Keratinocyte (primary cell): ENCODE data around the gene PIAS1. TPM values are rescaled to one million over a fixed set of nuclear protein-coding genes. Genes with fewer than 3 reads are reported as not detected.

Experiments used
- DNase-seq: peaks from one replicate; pipeline ENCODE4 v3.0.0-alpha.2; 2011; ENCODE audit warnings: low read depth, missing footprints, low spot score
- FAIRE-seq: peaks from 2 replicates; lab custom pipeline; 2011; peaks lifted over from hg19 to GRCh38; lab: Jason Lieb, UNC
- H2AFZ ChIP-seq: 2 replicates; pipeline ENCODE4 v1.6.0; 2012; ENCODE audit warnings: low read length, control low read depth, inconsistent platforms; ENCODE audit not compliant: control insufficient read depth
- H3K27ac ChIP-seq: 2 replicates; pipeline ENCODE4 v1.5.1; 2011; ENCODE audit warnings: low read length; ENCODE audit not compliant: control insufficient read depth, insufficient read depth
- H3K27me3 ChIP-seq: 3 replicates; pipeline ENCODE4 v1.6.0; 2011; ENCODE audit warnings: low read length; ENCODE audit not compliant: control insufficient read depth, insufficient read depth; ENCODE audit errors: extremely low read depth
- H3K36me3 ChIP-seq, 2 experiments: 2 replicates in 1 of 2; 3 replicates in 1 of 2; pipeline ENCODE4 v1.5.1; 2011; ENCODE audit warnings: low read length in 2 of 2, mild to moderate bottlenecking in 1 of 2; ENCODE audit not compliant: control insufficient read depth in 2 of 2, insufficient read depth in 2 of 2; ENCODE audit errors: extremely low read depth in 1 of 2
- H3K4me1 ChIP-seq: 3 replicates; pipeline ENCODE4 v1.5.1; 2011; ENCODE audit warnings: low read length; ENCODE audit not compliant: control insufficient read depth, insufficient read depth; ENCODE audit errors: extremely low read depth
- H3K4me2 ChIP-seq: 3 replicates; pipeline ENCODE4 v1.6.0; 2011; ENCODE audit warnings: low read depth, low read length; ENCODE audit not compliant: control insufficient read depth, insufficient read depth; ENCODE audit errors: extremely low read depth
- H3K4me3 ChIP-seq, 3 experiments: fragments of 200-600 bp in 1 of 3; sonication (generic) in 1 of 3; 2 replicates in 2 of 3; 3 replicates in 1 of 3; pipeline ENCODE4 v1.5.1; 2011 to 2016; ENCODE audit warnings: low read length in 3 of 3, mild to moderate bottlenecking in 3 of 3, control low read depth in 2 of 3, inconsistent platforms in 1 of 3, low read depth in 1 of 3, mixed read lengths in 1 of 3, mixed run types in 1 of 3, moderate library complexity in 1 of 3; ENCODE audit not compliant: control insufficient read depth in 2 of 3, insufficient read depth in 2 of 3; ENCODE audit errors: extremely low read depth in 1 of 3
- H3K79me2 ChIP-seq: 2 replicates; pipeline ENCODE4 v1.6.0; 2012; ENCODE audit warnings: low read length; ENCODE audit not compliant: control insufficient read depth, insufficient read depth
- H3K9ac ChIP-seq: 3 replicates; pipeline ENCODE4 v1.6.0; 2011; ENCODE audit warnings: low read length; ENCODE audit not compliant: control insufficient read depth, insufficient read depth; ENCODE audit errors: extremely low read depth
- H3K9me1 ChIP-seq: 3 replicates; pipeline ENCODE4 v1.6.0; 2011; ENCODE audit warnings: low read length; ENCODE audit not compliant: control insufficient read depth, insufficient read depth; ENCODE audit errors: extremely low read depth
- H3K9me3 ChIP-seq: 2 replicates; pipeline ENCODE4 v1.5.1; 2012; ENCODE audit warnings: low read depth, low read length; ENCODE audit not compliant: control insufficient read depth
- H4K20me1 ChIP-seq: 3 replicates; pipeline ENCODE4 v1.6.0; 2011; ENCODE audit warnings: low read length; ENCODE audit not compliant: control insufficient read depth, insufficient read depth; ENCODE audit errors: extremely low read depth
- CTCF ChIP-seq, 3 experiments: IDR thresholded peaks in 1 of 3; conservative IDR thresholded peaks in 1 of 3; optimal IDR thresholded peaks in 1 of 3; 2 replicates in 2 of 3; 3 replicates in 1 of 3; pipeline versions ENCODE3 to v1.5.1; 2011; ENCODE audit warnings: low read length in 3 of 3, mild to moderate bottlenecking in 3 of 3, moderate library complexity in 2 of 3, control low read depth in 1 of 3, inconsistent platforms in 1 of 3; ENCODE audit not compliant: insufficient read depth in 2 of 3; ENCODE audit errors: extremely low read depth in 1 of 3
- EZH2 ChIP-seq: IDR thresholded peaks from one replicate; pipeline ENCODE4 v1.6.1; 2012; ENCODE audit warnings: inconsistent platforms, mild to moderate bottlenecking, low read length, moderate library complexity
- dilution Hi-C: fragments of 300-500 bp; cut with MboI; formaldehyde crosslinking; loops from one replicate; pipeline ENCODE4 v1.7.0; 2020; ENCODE audit warnings: low sequenced_read_pairs; ENCODE audit not compliant: extremely low pct_ligation_motif_present
- polyA plus RNA-seq, 5 experiments: library from polyadenylated mRNA; depleted of rRNA in 3 of 5; stranded (reverse) in 3 of 5; stranded (forward) in 1 of 5; unstranded in 1 of 5; fragments of >200 nt; gene quantifications; 1 replicate in 1 of 5; 2 replicates in 3 of 5; 3 replicates in 1 of 5; pipeline versions ENCODE4 v1.2.1 to v1.2.3, GENCODE V29; 2011 to 2012; ENCODE audit warnings: missing spikeins in 2 of 5, low read depth in 1 of 5, low replicate concordance in 1 of 5

PIAS1 gene
- polyA plus RNA-seq, 1 donor (not counting 4 experiments of a cell fraction or from before 2014, with no cell fraction given) = 58.2 TPM

- dilution Hi-C loops = no loop called here
- FAIRE-seq = no peak
Observed at GRCh38 chr15:68207176-68207935, 153.2 kb downstream of the PIAS1 start.

GRCh38 chr15:68208136-68208535, 154.0 kb downstream of the PIAS1 start:
- Histone ChIP-seq H3K79me2 (no peaks in the 10 kb centered on the region), H3K4me3 (no peak overlapping the region), H3K27ac (no peak overlapping the region), H3K9ac (no peak overlapping the region), H3K9me3 (no peaks in the 10 kb centered on the region), H3K27me3 (no peaks in the 10 kb centered on the region), H3K4me2 (no peak overlapping the region), H3K36me3 (peaks cover 0 to 3% of the 10 kb centered on the region in 2 experiments), H3K4me1 (peaks cover 24% of the 10 kb centered on the region), H4K20me1 (no peaks in the 10 kb centered on the region), H2AFZ (no peak overlapping the region), H3K9me1 (no peaks in the 10 kb centered on the region)
- DNase-seq = no peak
- dilution Hi-C loops = no loop called here
- no peak for FAIRE-seq
- no peak for TF ChIP-seq CTCF (optimal IDR thresholded peaks at IDR 0.05 in 1 of 3, IDR thresholded peaks at IDR 0.05 in 1 of 3, conservative IDR thresholded peaks at IDR 0.05 in 1 of 3; ENCODE audit: extremely low read depth in 1 of 3, insufficient read depth in 2 of 3, low read length in 3 of 3)
- TF ChIP-seq EZH2 = no peak

More at GRCh38 chr15:68207176-68207935, 153.2 kb downstream of the PIAS1 start:
- H4K20me1 ChIP-seq = no peaks in the 10 kb centered on the region
- no peak overlapping the region for H2AFZ ChIP-seq
- peaks cover 24% of the 10 kb centered on the region for H3K4me1 ChIP-seq
- H3K4me2 ChIP-seq = no peak overlapping the region
- no peaks in the 10 kb centered on the region for H3K79me2 ChIP-seq
- no peak overlapping the region for H3K4me3 ChIP-seq
- no peaks in the 10 kb centered on the region for H3K9me3 ChIP-seq
- H3K36me3 ChIP-seq = peaks cover 0 to 3% of the 10 kb centered on the region in 2 experiments
- no peak overlapping the region for H3K27ac ChIP-seq
- no peak overlapping the region for H3K9ac ChIP-seq
- TF ChIP-seq CTCF (optimal IDR thresholded peaks at IDR 0.05 in 1 of 3, IDR thresholded peaks at IDR 0.05 in 1 of 3, conservative IDR thresholded peaks at IDR 0.05 in 1 of 3; ENCODE audit: extremely low read depth in 1 of 3, insufficient read depth in 2 of 3, low read length in 3 of 3) (no peak), EZH2 (no peak)
- DNase-seq = no peak
- H3K9me1 ChIP-seq = no peaks in the 10 kb centered on the region
- no peaks in the 10 kb centered on the region for H3K27me3 ChIP-seq
